SK-N-SH treated with all-trans-retinoic acid at 6 μM for 48 hours (cell line): ENCODE data around the gene PTPRD.

Experiments
- ARNTL ChIP-seq: fragments of 450-650 bp; formaldehyde crosslinking; IDR thresholded peaks from 2 replicates; pipeline ENCODE4 v1.5.0; 2020; ENCODE audit warnings: low read depth, mild to moderate bottlenecking, moderate library complexity, borderline replicate concordance
- ESRRG ChIP-seq: fragments of 250-450 bp; sonication (Bioruptor Pico); IDR thresholded peaks from 2 replicates; pipeline ENCODE4 v1.6.1; 2021; ENCODE audit warnings: mild to moderate bottlenecking
- OSR1 ChIP-seq: fragments of 250-450 bp; sonication (Bioruptor Pico); IDR thresholded peaks from 2 replicates; pipeline ENCODE4 v1.8.0; 2022; ENCODE audit warnings: moderate library complexity, mild to moderate bottlenecking, inconsistent platforms
- PPARA ChIP-seq: fragments of 250-450 bp; sonication (Bioruptor Pico); IDR thresholded peaks from 2 replicates; pipeline ENCODE4 v1.5.0; 2020; ENCODE audit warnings: mild to moderate bottlenecking, borderline replicate concordance
- RARB ChIP-seq: fragments of 250-450 bp; sonication (Bioruptor Pico); IDR thresholded peaks from 2 replicates; pipeline ENCODE4 v1.8.0; 2021; ENCODE audit warnings: mild to moderate bottlenecking, moderate library complexity
- SNAI2 ChIP-seq: fragments of 250-450 bp; sonication (Bioruptor Pico); IDR thresholded peaks from 2 replicates; pipeline ENCODE4 v1.5.0; 2020; ENCODE audit warnings: mild to moderate bottlenecking, moderate library complexity
- ZC3H10 ChIP-seq: fragments of 250-450 bp; sonication (Bioruptor Pico); IDR thresholded peaks from 2 replicates; pipeline ENCODE4 v1.5.1; 2021; ENCODE audit warnings: mild to moderate bottlenecking, moderate library complexity
- ZFP3 ChIP-seq: fragments of 250-450 bp; sonication (Bioruptor Pico); IDR thresholded peaks from 2 replicates; pipeline ENCODE4 v1.5.0; 2020; ENCODE audit warnings: mild to moderate bottlenecking, moderate library complexity
- ZFP30 ChIP-seq: fragments of 450-650 bp; formaldehyde crosslinking; IDR thresholded peaks from 2 replicates; pipeline ENCODE4 v1.5.0; 2022; ENCODE audit warnings: mild to moderate bottlenecking, moderate library complexity
- ZNF70 ChIP-seq: fragments of 450-650 bp; formaldehyde crosslinking; IDR thresholded peaks from 2 replicates; pipeline ENCODE4 v1.5.0; 2020; ENCODE audit warnings: mild to moderate bottlenecking, moderate library complexity
- TF ChIP-seq, protein P1 (sequence below): fragments of 250-450 bp; sonication (Bioruptor Pico); IDR thresholded peaks from 2 replicates; pipeline ENCODE4 v1.8.0; 2021; ENCODE audit warnings: low read depth, mild to moderate bottlenecking, moderate library complexity, borderline replicate concordance
- TF ChIP-seq, protein P2 (sequence below): fragments of 250-450 bp; sonication (Bioruptor Pico); IDR thresholded peaks from 2 replicates; pipeline ENCODE4 v1.8.0; 2020; ENCODE audit warnings: mild to moderate bottlenecking, moderate library complexity, borderline replicate concordance
- TF ChIP-seq, protein P3 (sequence below): fragments of 250-450 bp; sonication (Bioruptor Pico); IDR thresholded peaks from 2 replicates; pipeline ENCODE4 v1.5.0; 2020; ENCODE audit warnings: mild to moderate bottlenecking, moderate library complexity

DNA sequence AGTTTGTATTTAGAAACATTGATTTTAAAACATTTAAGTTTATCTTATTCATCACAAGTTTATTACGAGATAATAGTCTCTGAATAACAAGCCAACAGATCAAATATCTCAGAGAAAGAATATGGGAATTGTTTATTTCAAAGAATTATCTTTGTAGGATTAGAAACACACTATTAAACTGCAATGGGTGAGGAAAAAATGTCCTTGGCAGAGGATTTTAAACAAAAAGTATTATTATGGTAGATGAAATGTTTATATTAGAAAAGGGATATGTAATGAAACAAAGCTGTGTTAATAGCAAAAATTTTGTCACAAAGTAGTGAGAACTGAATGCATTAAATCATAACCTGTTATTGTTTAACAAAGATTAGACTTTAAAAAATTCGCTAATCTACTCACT lies 1430.4 kb downstream of the PTPRD start:
- no peak for TF ChIP-seq PPARA (CRISPR knock-in tag)
- no peak for TF ChIP-seq SNAI2
- TF ChIP-seq ZFP3 (CRISPR knock-in tag) = no peak
- TF ChIP-seq, protein P1, sequence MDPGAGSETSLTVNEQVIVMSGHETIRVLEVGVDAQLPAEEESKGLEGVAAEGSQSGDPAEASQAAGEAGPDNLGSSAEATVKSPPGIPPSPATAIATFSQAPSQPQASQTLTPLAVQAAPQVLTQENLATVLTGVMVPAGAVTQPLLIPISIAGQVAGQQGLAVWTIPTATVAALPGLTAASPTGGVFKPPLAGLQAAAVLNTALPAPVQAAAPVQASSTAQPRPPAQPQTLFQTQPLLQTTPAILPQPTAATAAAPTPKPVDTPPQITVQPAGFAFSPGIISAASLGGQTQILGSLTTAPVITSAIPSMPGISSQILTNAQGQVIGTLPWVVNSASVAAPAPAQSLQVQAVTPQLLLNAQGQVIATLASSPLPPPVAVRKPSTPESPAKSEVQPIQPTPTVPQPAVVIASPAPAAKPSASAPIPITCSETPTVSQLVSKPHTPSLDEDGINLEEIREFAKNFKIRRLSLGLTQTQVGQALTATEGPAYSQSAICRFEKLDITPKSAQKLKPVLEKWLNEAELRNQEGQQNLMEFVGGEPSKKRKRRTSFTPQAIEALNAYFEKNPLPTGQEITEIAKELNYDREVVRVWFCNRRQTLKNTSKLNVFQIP (CRISPR knock-in tag) = no peak
- no peak for TF ChIP-seq ZFP30 (CRISPR knock-in tag)
- TF ChIP-seq, protein P2, sequence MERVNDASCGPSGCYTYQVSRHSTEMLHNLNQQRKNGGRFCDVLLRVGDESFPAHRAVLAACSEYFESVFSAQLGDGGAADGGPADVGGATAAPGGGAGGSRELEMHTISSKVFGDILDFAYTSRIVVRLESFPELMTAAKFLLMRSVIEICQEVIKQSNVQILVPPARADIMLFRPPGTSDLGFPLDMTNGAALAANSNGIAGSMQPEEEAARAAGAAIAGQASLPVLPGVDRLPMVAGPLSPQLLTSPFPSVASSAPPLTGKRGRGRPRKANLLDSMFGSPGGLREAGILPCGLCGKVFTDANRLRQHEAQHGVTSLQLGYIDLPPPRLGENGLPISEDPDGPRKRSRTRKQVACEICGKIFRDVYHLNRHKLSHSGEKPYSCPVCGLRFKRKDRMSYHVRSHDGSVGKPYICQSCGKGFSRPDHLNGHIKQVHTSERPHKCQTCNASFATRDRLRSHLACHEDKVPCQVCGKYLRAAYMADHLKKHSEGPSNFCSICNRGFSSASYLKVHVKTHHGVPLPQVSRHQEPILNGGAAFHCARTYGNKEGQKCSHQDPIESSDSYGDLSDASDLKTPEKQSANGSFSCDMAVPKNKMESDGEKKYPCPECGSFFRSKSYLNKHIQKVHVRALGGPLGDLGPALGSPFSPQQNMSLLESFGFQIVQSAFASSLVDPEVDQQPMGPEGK (CRISPR knock-in tag) = no peak
- no peak for TF ChIP-seq RARB (CRISPR knock-in tag)
- TF ChIP-seq OSR1 (CRISPR knock-in tag) = no peak
- no peak for TF ChIP-seq ZNF70 (CRISPR knock-in tag)
- no peak for TF ChIP-seq ESRRG (CRISPR knock-in tag)
- TF ChIP-seq ZC3H10 (CRISPR knock-in tag) = no peak
- no peak for TF ChIP-seq ARNTL
- TF ChIP-seq, protein P3, sequence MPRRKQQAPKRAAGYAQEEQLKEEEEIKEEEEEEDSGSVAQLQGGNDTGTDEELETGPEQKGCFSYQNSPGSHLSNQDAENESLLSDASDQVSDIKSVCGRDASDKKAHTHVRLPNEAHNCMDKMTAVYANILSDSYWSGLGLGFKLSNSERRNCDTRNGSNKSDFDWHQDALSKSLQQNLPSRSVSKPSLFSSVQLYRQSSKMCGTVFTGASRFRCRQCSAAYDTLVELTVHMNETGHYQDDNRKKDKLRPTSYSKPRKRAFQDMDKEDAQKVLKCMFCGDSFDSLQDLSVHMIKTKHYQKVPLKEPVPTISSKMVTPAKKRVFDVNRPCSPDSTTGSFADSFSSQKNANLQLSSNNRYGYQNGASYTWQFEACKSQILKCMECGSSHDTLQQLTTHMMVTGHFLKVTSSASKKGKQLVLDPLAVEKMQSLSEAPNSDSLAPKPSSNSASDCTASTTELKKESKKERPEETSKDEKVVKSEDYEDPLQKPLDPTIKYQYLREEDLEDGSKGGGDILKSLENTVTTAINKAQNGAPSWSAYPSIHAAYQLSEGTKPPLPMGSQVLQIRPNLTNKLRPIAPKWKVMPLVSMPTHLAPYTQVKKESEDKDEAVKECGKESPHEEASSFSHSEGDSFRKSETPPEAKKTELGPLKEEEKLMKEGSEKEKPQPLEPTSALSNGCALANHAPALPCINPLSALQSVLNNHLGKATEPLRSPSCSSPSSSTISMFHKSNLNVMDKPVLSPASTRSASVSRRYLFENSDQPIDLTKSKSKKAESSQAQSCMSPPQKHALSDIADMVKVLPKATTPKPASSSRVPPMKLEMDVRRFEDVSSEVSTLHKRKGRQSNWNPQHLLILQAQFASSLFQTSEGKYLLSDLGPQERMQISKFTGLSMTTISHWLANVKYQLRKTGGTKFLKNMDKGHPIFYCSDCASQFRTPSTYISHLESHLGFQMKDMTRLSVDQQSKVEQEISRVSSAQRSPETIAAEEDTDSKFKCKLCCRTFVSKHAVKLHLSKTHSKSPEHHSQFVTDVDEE (CRISPR knock-in tag) = no peak
